HL-60 (cell line): ENCODE results near the gene SHROOM3.

Source experiments
- DNase-seq, 2 experiments: peaks; one replicate each; pipeline ENCODE4 v3.0.0-alpha.2; 2010 to 2020; ENCODE audit warnings: low read depth in 1 of 2, low spot score in 1 of 2
- H3K27ac ChIP-seq: fragments of 250-450 bp; sonication (Bioruptor Pico); replicated peaks from 2 replicates; pipeline ENCODE4 v1.5.1; 2020; ENCODE audit warnings: mild to moderate bottlenecking, moderate library complexity
- H3K27me3 ChIP-seq: fragments of 250-450 bp; sonication (Bioruptor Pico); 2 replicates; pipeline ENCODE4 v1.5.1; 2021; ENCODE audit warnings: mild to moderate bottlenecking, moderate library complexity; ENCODE audit not compliant: insufficient read depth, poor library complexity, severe bottlenecking
- H3K4me3 ChIP-seq: replicated peaks from 2 replicates; pipeline ENCODE4 v1.5.1; 2011; ENCODE audit warnings: mild to moderate bottlenecking, control low read depth, low read length; ENCODE audit not compliant: insufficient read depth
- GABPA ChIP-seq: IDR thresholded peaks from 2 replicates; pipeline ENCODE4 v1.6.1; 2012; ENCODE audit warnings: low read depth
- POLR2AphosphoS5 ChIP-seq: IDR thresholded peaks from 2 replicates; pipeline ENCODE4 v1.6.1; 2012; ENCODE audit warnings: low read depth
- SPI1 ChIP-seq: IDR thresholded peaks from 2 replicates; pipeline ENCODE4 v1.6.1; 2012; ENCODE audit warnings: low read depth, mild to moderate bottlenecking, borderline replicate concordance
- TF ChIP-seq, protein P1 (sequence below): IDR thresholded peaks from one replicate; pipeline ENCODE4 v1.5.1; 2011; ENCODE audit warnings: low read length, control low read depth, inconsistent platforms; ENCODE audit not compliant: insufficient read depth
- TF ChIP-seq, protein P2 (sequence below): IDR thresholded peaks from 2 replicates; pipeline ENCODE4 v1.6.1; 2012; ENCODE audit warnings: low read depth; ENCODE audit not compliant: insufficient replicate concordance

Gene SHROOM3

DNA sequence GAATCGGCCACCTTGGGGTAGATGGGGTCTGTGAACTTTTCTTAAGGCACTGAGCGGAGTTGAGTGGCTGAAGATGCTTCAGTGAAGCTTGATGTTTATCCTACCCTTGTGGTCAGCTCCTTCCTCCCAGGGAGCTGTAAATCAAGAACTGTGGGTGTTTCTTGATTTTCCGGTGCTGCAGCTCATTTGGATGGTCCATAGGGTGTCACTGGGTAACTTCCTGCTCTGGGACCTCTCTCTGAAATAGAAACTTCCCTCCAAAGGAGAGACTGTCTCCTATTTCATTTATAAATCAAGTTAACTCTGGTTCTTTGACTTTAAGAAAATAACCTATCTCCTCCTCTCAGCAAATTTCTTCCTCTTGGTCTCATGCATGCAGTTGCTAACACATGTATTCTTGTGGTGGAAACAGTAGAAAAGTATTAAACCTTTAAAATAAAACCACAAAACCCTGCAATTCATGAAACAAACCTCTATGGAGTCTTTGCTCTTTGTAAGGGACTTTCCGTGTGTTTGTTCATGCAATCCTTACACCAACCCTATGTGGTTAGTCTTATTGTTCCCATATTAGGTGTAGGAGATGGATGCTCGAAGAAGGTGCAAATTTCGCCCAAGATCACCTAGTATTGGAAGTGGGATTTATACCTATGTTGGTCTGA lies 110.3 kb downstream of the SHROOM3 start:
- no peak for DNase-seq
- TF ChIP-seq POLR2AphosphoS5: no peak
- no peak for TF ChIP-seq SPI1
- TF ChIP-seq, protein P1, sequence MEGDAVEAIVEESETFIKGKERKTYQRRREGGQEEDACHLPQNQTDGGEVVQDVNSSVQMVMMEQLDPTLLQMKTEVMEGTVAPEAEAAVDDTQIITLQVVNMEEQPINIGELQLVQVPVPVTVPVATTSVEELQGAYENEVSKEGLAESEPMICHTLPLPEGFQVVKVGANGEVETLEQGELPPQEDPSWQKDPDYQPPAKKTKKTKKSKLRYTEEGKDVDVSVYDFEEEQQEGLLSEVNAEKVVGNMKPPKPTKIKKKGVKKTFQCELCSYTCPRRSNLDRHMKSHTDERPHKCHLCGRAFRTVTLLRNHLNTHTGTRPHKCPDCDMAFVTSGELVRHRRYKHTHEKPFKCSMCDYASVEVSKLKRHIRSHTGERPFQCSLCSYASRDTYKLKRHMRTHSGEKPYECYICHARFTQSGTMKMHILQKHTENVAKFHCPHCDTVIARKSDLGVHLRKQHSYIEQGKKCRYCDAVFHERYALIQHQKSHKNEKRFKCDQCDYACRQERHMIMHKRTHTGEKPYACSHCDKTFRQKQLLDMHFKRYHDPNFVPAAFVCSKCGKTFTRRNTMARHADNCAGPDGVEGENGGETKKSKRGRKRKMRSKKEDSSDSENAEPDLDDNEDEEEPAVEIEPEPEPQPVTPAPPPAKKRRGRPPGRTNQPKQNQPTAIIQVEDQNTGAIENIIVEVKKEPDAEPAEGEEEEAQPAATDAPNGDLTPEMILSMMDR: no peak
- peaks cover 2% of the 10 kb centered on the region for H3K27me3 ChIP-seq
- no peak overlapping the region for H3K27ac ChIP-seq
- no peak overlapping the region for H3K4me3 ChIP-seq

DNA sequence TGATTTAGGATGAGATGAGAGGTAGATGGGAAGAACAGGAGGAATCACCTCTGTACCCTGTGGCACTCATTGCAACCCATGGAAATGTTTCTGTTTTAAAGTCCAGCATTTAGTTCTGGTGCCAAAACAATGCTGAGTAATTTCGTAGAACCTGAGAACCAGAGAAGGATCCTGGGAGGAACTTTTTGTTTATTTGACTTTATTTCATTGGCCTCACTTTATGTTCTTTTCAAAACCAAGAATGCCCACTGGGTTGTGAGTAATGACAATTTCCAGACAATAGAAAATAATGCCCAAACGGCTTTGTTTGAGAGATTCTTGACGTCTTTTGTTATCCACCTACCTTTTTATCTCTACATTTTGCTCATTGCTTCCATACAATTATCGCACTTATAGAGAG lies 111.3 kb downstream of the SHROOM3 start:
- Histone ChIP-seq H3K27ac (no peak overlapping the region), H3K4me3 (no peak overlapping the region), H3K27me3 (peaks cover 2% of the 10 kb centered on the region)
- no peak for DNase-seq
- TF ChIP-seq GABPA: no peak
- TF ChIP-seq, protein P2, sequence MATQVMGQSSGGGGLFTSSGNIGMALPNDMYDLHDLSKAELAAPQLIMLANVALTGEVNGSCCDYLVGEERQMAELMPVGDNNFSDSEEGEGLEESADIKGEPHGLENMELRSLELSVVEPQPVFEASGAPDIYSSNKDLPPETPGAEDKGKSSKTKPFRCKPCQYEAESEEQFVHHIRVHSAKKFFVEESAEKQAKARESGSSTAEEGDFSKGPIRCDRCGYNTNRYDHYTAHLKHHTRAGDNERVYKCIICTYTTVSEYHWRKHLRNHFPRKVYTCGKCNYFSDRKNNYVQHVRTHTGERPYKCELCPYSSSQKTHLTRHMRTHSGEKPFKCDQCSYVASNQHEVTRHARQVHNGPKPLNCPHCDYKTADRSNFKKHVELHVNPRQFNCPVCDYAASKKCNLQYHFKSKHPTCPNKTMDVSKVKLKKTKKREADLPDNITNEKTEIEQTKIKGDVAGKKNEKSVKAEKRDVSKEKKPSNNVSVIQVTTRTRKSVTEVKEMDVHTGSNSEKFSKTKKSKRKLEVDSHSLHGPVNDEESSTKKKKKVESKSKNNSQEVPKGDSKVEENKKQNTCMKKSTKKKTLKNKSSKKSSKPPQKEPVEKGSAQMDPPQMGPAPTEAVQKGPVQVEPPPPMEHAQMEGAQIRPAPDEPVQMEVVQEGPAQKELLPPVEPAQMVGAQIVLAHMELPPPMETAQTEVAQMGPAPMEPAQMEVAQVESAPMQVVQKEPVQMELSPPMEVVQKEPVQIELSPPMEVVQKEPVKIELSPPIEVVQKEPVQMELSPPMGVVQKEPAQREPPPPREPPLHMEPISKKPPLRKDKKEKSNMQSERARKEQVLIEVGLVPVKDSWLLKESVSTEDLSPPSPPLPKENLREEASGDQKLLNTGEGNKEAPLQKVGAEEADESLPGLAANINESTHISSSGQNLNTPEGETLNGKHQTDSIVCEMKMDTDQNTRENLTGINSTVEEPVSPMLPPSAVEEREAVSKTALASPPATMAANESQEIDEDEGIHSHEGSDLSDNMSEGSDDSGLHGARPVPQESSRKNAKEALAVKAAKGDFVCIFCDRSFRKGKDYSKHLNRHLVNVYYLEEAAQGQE: no peak
- TF ChIP-seq, protein P1: no peak
- no peak for TF ChIP-seq SPI1
- TF ChIP-seq POLR2AphosphoS5: no peak

DNA sequence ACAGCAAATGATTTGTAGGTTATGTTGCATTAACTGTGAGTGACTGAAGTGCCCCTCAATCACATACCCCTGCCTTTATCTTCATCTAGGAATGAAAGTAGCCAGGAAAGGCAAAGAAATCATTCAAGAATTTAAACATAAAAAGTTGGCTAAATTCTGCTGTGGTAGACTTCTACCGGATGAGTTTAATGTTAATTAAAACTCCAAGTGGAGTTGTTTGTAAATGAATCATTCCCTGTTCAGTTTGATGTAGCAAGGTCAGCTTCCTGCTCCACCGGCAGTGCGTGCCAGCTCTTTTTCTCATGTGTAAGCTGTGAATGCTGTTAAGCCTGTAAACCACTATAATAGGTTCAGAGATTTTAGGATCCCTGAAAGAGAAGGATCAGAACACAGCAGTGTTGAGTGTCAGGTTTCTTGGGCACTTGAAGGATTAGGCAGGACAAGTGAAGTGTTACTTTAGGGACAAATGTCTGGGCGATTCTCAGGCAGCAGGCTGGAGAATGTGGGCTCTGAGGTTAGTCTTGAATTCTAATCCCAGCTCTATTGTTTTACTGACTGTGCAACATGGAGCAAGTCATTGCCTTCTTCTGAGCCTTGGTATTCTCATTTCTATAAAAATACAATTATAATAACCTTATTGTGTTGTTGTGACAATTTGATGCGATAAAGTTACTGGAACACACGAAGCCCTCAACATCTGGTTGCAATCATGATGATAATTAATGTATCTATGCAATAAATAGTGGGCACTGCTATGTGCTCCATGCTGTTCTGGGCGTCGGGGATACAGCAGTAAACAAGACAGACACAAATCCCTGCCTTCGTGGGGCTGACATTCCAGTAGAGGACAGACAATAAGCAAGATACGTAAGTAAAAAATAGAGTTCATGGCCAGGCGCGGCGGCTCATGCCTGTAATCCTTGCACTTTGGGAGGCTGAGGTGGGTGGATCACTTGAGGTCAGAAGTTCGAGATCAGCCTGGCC lies 112.0 kb downstream of the SHROOM3 start:
- DNase-seq: no peak
- Histone ChIP-seq H3K27me3 (peaks cover 2% of the 10 kb centered on the region), H3K4me3 (no peak overlapping the region), H3K27ac (no peak overlapping the region)
- TF ChIP-seq, protein P2: no peak
- TF ChIP-seq SPI1 (no peak), POLR2AphosphoS5 (no peak), GABPA (no peak)
- TF ChIP-seq, protein P1: no peak
